ENCODE data around the gene ATP1A4. TPM values are rescaled to one million over a fixed set of nuclear protein-coding genes. Genes with fewer than 3 reads are reported as not detected.

ATP1A4 gene
- total and polyA plus RNA-seq, 12 donors, result 0.17 to 0.96 (median 0.46) TPM; not detected in 9

DNA sequence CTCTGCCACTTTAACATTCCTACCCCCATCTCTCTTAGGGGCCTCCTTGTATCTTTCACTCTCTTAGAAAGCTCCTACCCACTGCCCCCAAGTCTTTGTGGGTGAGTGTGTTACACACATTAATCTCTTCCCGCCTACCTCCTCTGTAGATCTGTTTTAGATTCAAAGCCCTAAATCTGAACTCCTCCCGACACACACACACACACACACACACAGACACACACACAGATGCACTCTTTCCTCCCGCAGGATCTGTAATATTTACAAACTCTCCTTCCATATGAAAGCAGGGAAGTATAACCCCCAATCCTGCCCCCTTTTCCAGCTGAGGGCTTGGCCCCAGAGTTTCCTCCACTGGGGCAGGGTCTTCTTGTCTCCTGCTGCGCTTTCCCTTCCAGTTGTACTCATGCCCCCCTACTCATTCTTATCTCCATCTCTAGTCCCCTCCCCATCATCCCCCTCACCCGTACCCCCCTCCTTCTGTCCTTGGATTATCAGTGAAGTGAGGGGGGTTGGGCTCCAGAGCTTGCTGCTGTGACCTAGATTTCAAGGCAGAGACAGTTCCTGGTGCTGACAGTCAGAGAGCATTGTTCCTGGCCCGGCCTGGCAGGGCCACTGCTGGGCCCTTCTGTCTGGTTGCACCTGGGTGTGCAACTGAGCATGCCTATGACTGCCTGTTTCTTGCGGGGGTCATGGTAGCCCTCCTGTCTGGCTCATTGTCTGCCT, 58.1 kb downstream of the ATP1A4 start:
- Histone ChIP-seq H3K4me3 (no peak overlapping the region), H3K36me3 (replicated peaks in 1 of 2) (peaks cover 0 to 37% of the 10 kb centered on the region in 2 donors), H3K9me3 (replicated peaks in 1 of 3) (no peaks in the 10 kb centered on the region), H3K4me1 (replicated peaks in 1 of 2) (peaks cover 19 to 56% of the 10 kb centered on the region in 2 donors), H3K27me3 (no peaks in the 10 kb centered on the region), H3K27ac (peak overlapping the region in 4 of 5 donors; percentile 0 to 94 (median 46))
- intact Hi-C loops (cut with DNase I), result loop anchor here in 1 of 2 donors (5.0 kb wide), 1 partner anchor 48 kb away; no protein-coding TSS in a partner anchor
- TF ChIP-seq, protein P1, sequence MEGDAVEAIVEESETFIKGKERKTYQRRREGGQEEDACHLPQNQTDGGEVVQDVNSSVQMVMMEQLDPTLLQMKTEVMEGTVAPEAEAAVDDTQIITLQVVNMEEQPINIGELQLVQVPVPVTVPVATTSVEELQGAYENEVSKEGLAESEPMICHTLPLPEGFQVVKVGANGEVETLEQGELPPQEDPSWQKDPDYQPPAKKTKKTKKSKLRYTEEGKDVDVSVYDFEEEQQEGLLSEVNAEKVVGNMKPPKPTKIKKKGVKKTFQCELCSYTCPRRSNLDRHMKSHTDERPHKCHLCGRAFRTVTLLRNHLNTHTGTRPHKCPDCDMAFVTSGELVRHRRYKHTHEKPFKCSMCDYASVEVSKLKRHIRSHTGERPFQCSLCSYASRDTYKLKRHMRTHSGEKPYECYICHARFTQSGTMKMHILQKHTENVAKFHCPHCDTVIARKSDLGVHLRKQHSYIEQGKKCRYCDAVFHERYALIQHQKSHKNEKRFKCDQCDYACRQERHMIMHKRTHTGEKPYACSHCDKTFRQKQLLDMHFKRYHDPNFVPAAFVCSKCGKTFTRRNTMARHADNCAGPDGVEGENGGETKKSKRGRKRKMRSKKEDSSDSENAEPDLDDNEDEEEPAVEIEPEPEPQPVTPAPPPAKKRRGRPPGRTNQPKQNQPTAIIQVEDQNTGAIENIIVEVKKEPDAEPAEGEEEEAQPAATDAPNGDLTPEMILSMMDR (IDR thresholded peaks at IDR 0.05), result no peak
- TF ChIP-seq POLR2A (IDR thresholded peaks at IDR 0.05), result no peak
- 28 to 33% (median 29%) methylated on average over 6 to 7 of the region's 7 CpGs for WGBS, 4 donors
- peak; percentile 60 to 90 (median 73) for DNase-seq

DNA sequence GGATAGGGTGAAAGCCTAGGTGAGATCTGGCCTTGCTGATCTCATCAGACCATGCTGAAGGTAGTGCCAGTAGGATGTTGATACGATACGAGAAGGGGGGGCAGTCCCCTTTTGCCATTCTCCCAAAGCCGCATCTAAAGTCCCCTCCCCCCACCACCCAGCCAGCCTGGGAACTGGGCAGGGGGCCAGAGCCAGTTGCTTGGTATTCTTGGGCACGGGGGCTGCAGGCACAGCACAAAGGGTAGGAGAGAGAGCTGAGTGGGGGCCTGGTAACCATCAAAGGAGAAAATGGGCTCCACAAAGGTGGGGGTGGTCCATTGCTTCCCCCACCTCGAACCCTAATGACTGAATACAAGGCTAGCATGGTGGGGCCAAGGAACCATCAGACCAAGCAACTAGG, 59.2 kb downstream of the ATP1A4 start:
- Histone ChIP-seq H3K27me3 (no peaks in the 10 kb centered on the region), H3K9me3 (replicated peaks in 1 of 3) (no peaks in the 10 kb centered on the region), H3K4me1 (replicated peaks in 1 of 2) (peaks cover 19 to 51% of the 10 kb centered on the region in 2 donors), H3K27ac (peak overlapping the region in 2 of 5 donors; percentile 60 to 94), H3K4me3 (no peak overlapping the region), H3K36me3 (replicated peaks in 1 of 2) (peaks cover 0 to 48% of the 10 kb centered on the region in 2 donors)
- WGBS, 4 donors, result 38 to 48% (median 41%) methylated on average over 5 of the region's 5 CpGs
- TF ChIP-seq POLR2A (IDR thresholded peaks at IDR 0.05), result no peak
- TF ChIP-seq, protein P1 (IDR thresholded peaks at IDR 0.05), result no peak
- peak in 1 of 7 donors; percentile 54 for DNase-seq
- intact Hi-C loops (cut with DNase I), result no loop called here

DNA sequence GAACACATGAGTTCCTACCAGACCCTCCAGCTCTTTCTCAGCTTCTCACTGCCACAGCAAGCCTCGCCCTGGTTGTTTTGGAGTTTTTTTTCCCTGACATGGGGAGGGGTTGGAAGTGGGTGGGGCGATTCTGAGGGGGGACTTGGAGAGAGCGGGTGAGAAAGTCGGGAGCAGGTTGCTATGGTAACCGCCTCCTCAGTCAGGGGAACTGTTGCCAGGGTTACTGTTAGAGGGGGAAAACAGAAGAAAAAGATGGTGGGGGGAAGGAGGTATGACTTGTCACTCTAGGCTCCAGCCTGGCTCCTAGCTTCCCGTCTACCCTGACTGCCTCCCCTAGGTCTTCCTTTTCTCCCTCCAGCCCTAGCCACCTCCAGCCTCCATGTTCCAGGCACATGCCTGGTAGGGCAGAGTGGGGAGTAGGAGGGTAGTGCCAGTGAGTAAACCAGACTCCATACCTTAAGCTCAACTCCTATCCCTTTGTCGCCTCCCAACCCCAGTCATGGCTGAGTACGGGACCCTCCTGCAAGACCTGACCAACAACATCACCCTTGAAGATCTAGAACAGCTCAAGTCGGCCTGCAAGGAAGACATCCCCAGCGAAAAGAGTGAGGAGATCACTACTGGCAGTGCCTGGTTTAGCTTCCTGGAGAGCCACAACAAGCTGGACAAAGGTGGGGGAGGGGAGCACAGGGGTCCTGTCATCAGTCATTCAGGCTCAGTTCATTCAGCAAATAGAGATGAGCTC, 59.8 kb downstream of the ATP1A4 start:
- Histone ChIP-seq H3K27ac (peak overlapping the region in 2 of 5 donors; percentile 60 to 94), H3K27me3 (no peaks in the 10 kb centered on the region), H3K4me1 (replicated peaks in 1 of 2) (peaks cover 15 to 47% of the 10 kb centered on the region in 2 donors), H3K9me3 (replicated peaks in 1 of 3) (no peaks in the 10 kb centered on the region), H3K36me3 (replicated peaks in 1 of 2) (peaks cover 0 to 53% of the 10 kb centered on the region in 2 donors), H3K4me3 (no peak overlapping the region)
- intact Hi-C loops (cut with DNase I), result no loop called here
- peak in 1 of 7 donors; percentile 61 for DNase-seq
- 75 to 82% (median 80%) methylated on average over 10 of the region's 10 CpGs for WGBS, 4 donors
- TF ChIP-seq, protein P1 (IDR thresholded peaks at IDR 0.05), result no peak
- TF ChIP-seq POLR2A (IDR thresholded peaks at IDR 0.05), result no peak

DNA sequence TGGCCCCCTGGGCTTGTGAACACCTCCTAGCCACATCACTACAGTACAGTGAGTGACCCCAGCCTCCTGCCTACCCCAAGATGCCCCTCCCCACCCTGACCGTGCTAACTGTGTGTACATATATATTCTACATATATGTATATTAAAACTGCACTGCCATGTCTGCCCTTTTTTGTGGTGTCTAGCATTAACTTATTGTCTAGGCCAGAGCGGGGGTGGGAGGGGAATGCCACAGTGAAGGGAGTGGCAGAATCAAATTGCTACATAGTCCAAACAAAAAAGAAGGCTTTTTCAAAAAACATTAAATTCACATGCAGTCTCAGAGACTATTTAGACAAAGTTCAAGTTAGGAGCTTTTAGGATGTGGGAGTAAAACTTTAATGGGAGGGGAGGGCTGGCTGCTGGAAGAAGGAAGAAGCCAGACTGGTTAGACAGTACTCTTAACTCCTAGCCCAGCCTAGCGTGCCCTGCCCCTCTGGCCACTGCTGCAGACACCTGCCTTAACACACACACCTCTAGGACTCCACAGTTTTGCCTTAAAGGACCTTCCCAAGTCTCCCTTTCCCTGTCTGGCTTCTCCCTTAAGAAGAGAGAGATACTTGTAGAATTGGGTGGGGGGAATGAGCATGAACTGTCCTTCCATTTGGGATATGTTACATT, 63.2 kb downstream of the ATP1A4 start:
- intact Hi-C loops (cut with DNase I), result no loop called here
- Histone ChIP-seq H3K9me3 (replicated peaks in 1 of 3) (no peaks in the 10 kb centered on the region), H3K4me3 (no peak overlapping the region), H3K27me3 (no peaks in the 10 kb centered on the region), H3K36me3 (replicated peaks in 1 of 2) (peaks cover 0 to 83% of the 10 kb centered on the region in 2 donors), H3K4me1 (replicated peaks in 1 of 2) (peaks cover 11 to 24% of the 10 kb centered on the region in 2 donors), H3K27ac (no peak overlapping the region)
- no peak for TF ChIP-seq POLR2A (IDR thresholded peaks at IDR 0.05)
- TF ChIP-seq, protein P1 (IDR thresholded peaks at IDR 0.05), result no peak
- WGBS, 4 donors, result 79 to 95% (median 86%) methylated on average over 3 of the region's 3 CpGs
- DNase-seq, result no peak
